OCI-LY1 (cell line): ENCODE results near the gene IRF8.

Experiments used
- H2AFZ ChIP-seq: fragments of 200-600 bp; sonication (generic), shearing (Covaris generic); 2 replicates; pipeline ENCODE4 v1.6.0; 2014; ENCODE audit warnings: antibody characterized with exemption, mild to moderate bottlenecking, low read length
- H3F3A ChIP-seq: fragments of 200-600 bp; sonication (generic), shearing (Covaris generic); 2 replicates; pipeline ENCODE4 v1.6.0; 2014; ENCODE audit warnings: mild to moderate bottlenecking, antibody characterized with exemption, low read length, moderate library complexity; ENCODE audit not compliant: insufficient read depth
- H3K27ac ChIP-seq: fragments of 200-600 bp; sonication (generic); 2 replicates; pipeline ENCODE4 v1.5.1; 2014; ENCODE audit warnings: low read length, mixed run types, mild to moderate bottlenecking, low read depth; ENCODE audit not compliant: poor library complexity, severe bottlenecking
- H3K27me3 ChIP-seq: fragments of 200-600 bp; sonication (generic); 2 replicates; pipeline ENCODE4 v1.6.0; 2014; ENCODE audit warnings: antibody characterized with exemption, mild to moderate bottlenecking, low read length, moderate library complexity; ENCODE audit not compliant: insufficient read depth
- H3K36me3 ChIP-seq: fragments of 200-600 bp; sonication (generic); 2 replicates; pipeline ENCODE4 v1.6.1; 2014; ENCODE audit warnings: mild to moderate bottlenecking, antibody characterized with exemption, low read length, moderate library complexity, mixed read lengths; ENCODE audit not compliant: insufficient read depth
- H3K4me1 ChIP-seq: fragments of 200-600 bp; sonication (generic); 2 replicates; pipeline ENCODE4 v1.5.1; 2014; ENCODE audit warnings: mild to moderate bottlenecking, low read length, moderate library complexity; ENCODE audit not compliant: insufficient read depth, severe bottlenecking
- H3K4me2 ChIP-seq: fragments of 200-600 bp; sonication (generic), shearing (Covaris generic); 2 replicates; pipeline ENCODE4 v1.6.1; 2014; ENCODE audit warnings: low read length
- H3K4me3 ChIP-seq: fragments of 200-600 bp; sonication (generic); 2 replicates; pipeline ENCODE4 v1.5.1; 2014; ENCODE audit warnings: low read length, low read depth, mild to moderate bottlenecking, mixed read lengths; ENCODE audit not compliant: poor library complexity, severe bottlenecking
- H3K79me2 ChIP-seq: fragments of 200-600 bp; shearing (Covaris generic); 2 replicates; pipeline ENCODE4 v1.6.1; 2016; ENCODE audit warnings: mixed run types, low read length, mixed read lengths; ENCODE audit not compliant: insufficient read depth
- H3K9ac ChIP-seq: fragments of 200-600 bp; sonication (generic), shearing (Covaris generic); 2 replicates; pipeline ENCODE4 v1.6.1; 2014; ENCODE audit warnings: mild to moderate bottlenecking, low read length, mixed read lengths
- H3K9me2 ChIP-seq: fragments of 200-600 bp; sonication (generic), shearing (Covaris generic); 2 replicates; pipeline ENCODE4 v1.6.1; 2014; ENCODE audit warnings: low read depth, mild to moderate bottlenecking, low read length, mixed read lengths
- H3K9me3 ChIP-seq: fragments of 200-600 bp; shearing (Covaris generic); 2 replicates; pipeline ENCODE4 v1.6.1; 2014; ENCODE audit warnings: low read length, mixed read lengths
- H4K20me1 ChIP-seq: fragments of 200-600 bp; sonication (generic), shearing (Covaris generic); 2 replicates; pipeline ENCODE4 v1.6.0; 2016; ENCODE audit warnings: mild to moderate bottlenecking, low read length; ENCODE audit not compliant: insufficient read depth
- CTCF ChIP-seq: fragments of 200-600 bp; sonication (generic), shearing (Covaris generic); IDR thresholded peaks from 2 replicates; pipeline ENCODE4 v1.5.1; 2017; ENCODE audit warnings: mild to moderate bottlenecking, antibody characterized with exemption, low read length, moderate library complexity, mixed read lengths
- EZH2 ChIP-seq: fragments of 200-600 bp; sonication (generic), shearing (Covaris generic); IDR thresholded peaks from 2 replicates; pipeline ENCODE4 v1.8.0; 2017; ENCODE audit warnings: borderline replicate concordance, mixed run types, mild to moderate bottlenecking, antibody characterized with exemption, low read length, moderate library complexity, mixed read lengths

The IRF8 gene

GRCh38 chr16:85869206-85869605 lies 29.8 kb upstream of the IRF8 start:
- H2AFZ ChIP-seq, result no peak overlapping the region

GRCh38 chr16:85869785-85870558 lies 29.0 kb upstream of the IRF8 start:
- Histone ChIP-seq H3K4me1 (peaks cover 3% of the 10 kb centered on the region), H3K79me2 (no peaks in the 10 kb centered on the region), H3K9me3 (no peaks in the 10 kb centered on the region), H3K27ac (no peak overlapping the region), H3K27me3 (peaks cover 8% of the 10 kb centered on the region), H3K36me3 (no peaks in the 10 kb centered on the region), H3F3A (no peaks in the 10 kb centered on the region), H4K20me1 (no peaks in the 10 kb centered on the region), H3K4me2 (peak overlapping the region; percentile 9; the same call in 1 of the 2 replicates), H3K9ac (no peak overlapping the region), H2AFZ (no peak overlapping the region), H3K9me2 (no peaks in the 10 kb centered on the region), H3K4me3 (no peak overlapping the region)
- TF ChIP-seq EZH2, result no peak
- TF ChIP-seq CTCF, result no peak

More at GRCh38 chr16:85869206-85869605, 29.8 kb upstream of the IRF8 start:
- H3K9ac ChIP-seq, result no peak overlapping the region
- H3K36me3 ChIP-seq, result no peaks in the 10 kb centered on the region; the same call in 1 of the 2 replicates
- no peaks in the 10 kb centered on the region for H4K20me1 ChIP-seq
- H3K4me3 ChIP-seq, result no peak overlapping the region
- no peaks in the 10 kb centered on the region for H3K9me2 ChIP-seq
- no peaks in the 10 kb centered on the region for H3K9me3 ChIP-seq
- H3K79me2 ChIP-seq, result no peaks in the 10 kb centered on the region
- peaks cover 3% of the 10 kb centered on the region for H3K4me1 ChIP-seq
- H3F3A ChIP-seq, result no peaks in the 10 kb centered on the region
- no peak overlapping the region for H3K4me2 ChIP-seq
- peaks cover 8% of the 10 kb centered on the region for H3K27me3 ChIP-seq
- H3K27ac ChIP-seq, result no peak overlapping the region
- TF ChIP-seq CTCF (no peak), EZH2 (no peak)

- Histone ChIP-seq H3K9me2 (no peaks in the 10 kb centered on the region), H3F3A (no peaks in the 10 kb centered on the region), H3K27me3 (peaks cover 8% of the 10 kb centered on the region), H3K4me3 (no peak overlapping the region), H3K9ac (no peak overlapping the region), H3K4me1 (peaks cover 3% of the 10 kb centered on the region), H3K4me2 (no peak overlapping the region), H3K27ac (no peak overlapping the region), H3K9me3 (no peaks in the 10 kb centered on the region), H3K36me3 (no peaks in the 10 kb centered on the region), H3K79me2 (no peaks in the 10 kb centered on the region), H4K20me1 (no peaks in the 10 kb centered on the region), H2AFZ (no peak overlapping the region)
- TF ChIP-seq CTCF (no peak), EZH2 (no peak)
Observed at GRCh38 chr16:85871756-85872155, 27.2 kb upstream of the IRF8 start.
